Measurements from ENCODE around the gene LDLR. TPM values are rescaled to one million over a fixed set of nuclear protein-coding genes. Genes with fewer than 3 reads are reported as not detected.
"Not testable (repeated sequence)": the region's sequence is repeated elsewhere in the genome, so short reads cannot be mapped to it uniquely, and the experiment has no call there.

LDLR gene
- total and polyA plus RNA-seq, 10 donors, result 7.0 to 117 (median 25.6) TPM

DNA sequence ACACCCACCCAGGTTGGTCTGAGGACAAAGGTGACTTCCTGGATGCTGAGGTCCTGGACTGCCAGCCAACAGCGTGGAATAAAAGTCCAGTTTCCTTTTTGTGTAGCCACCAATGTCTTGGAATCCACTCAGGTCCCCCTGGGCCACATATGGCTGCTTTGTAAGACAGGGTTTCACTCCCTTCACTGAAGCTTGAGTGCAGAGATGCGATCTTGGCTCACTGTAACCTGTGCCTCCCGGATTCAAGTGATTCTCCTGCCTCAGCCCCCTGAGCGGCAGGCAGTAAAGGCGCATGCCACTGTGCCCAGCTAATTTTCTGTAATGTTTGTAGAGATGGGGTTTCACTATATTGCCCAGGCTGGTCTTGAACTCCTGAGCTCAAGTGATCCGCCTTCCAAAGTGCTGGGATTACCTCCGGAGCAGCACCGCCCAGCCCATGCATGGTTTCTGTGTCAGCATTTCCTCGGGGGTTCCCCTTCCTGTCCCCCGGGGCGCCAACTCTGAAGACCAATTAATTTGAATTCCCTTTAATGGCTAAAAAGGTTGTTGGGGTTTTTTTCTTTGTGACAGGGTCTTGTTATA is 90.5 kb downstream of the LDLR start:
- peaks cover 0 to 40% (median 3%) of the 10 kb centered on the region in 6 donors for H3K36me3 ChIP-seq
- TF ChIP-seq, protein P1, sequence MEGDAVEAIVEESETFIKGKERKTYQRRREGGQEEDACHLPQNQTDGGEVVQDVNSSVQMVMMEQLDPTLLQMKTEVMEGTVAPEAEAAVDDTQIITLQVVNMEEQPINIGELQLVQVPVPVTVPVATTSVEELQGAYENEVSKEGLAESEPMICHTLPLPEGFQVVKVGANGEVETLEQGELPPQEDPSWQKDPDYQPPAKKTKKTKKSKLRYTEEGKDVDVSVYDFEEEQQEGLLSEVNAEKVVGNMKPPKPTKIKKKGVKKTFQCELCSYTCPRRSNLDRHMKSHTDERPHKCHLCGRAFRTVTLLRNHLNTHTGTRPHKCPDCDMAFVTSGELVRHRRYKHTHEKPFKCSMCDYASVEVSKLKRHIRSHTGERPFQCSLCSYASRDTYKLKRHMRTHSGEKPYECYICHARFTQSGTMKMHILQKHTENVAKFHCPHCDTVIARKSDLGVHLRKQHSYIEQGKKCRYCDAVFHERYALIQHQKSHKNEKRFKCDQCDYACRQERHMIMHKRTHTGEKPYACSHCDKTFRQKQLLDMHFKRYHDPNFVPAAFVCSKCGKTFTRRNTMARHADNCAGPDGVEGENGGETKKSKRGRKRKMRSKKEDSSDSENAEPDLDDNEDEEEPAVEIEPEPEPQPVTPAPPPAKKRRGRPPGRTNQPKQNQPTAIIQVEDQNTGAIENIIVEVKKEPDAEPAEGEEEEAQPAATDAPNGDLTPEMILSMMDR (IDR thresholded peaks at IDR 0.05 in 8 of 11, conservative IDR thresholded peaks at IDR 0.05 in 3 of 11), result no peak
- peak in 1 of 3 donors; percentile 18 for TF ChIP-seq POLR2AphosphoS5 (IDR thresholded peaks at IDR 0.05)
- no peak for TF ChIP-seq POLR2A (IDR thresholded peaks at IDR 0.05)
- H3K4me1 ChIP-seq, result peaks cover 5 to 32% (median 18%) of the 10 kb centered on the region in 6 donors
- H3K27ac ChIP-seq, result peak overlapping the region in 4 of 8 donors; percentile 17 to 47 (median 32)
- no peak for DNase-seq
- peak overlapping the region in 1 of 8 donors; percentile 38 for H3K4me3 ChIP-seq
- peaks cover 0 to 3% (median 0%) of the 10 kb centered on the region in 8 donors for H3K9me3 ChIP-seq
- WGBS, 5 donors, result 35 to 45% (median 40%) methylated on average over 11 of the region's 11 CpGs
- peaks cover 0 to 16% (median 0%) of the 10 kb centered on the region in 7 donors for H3K27me3 ChIP-seq (replicated peaks in 1 of 7)
- intact Hi-C loops (cut with DNase I; ENCODE audit: low total_unique reads), result no loop called here

DNA sequence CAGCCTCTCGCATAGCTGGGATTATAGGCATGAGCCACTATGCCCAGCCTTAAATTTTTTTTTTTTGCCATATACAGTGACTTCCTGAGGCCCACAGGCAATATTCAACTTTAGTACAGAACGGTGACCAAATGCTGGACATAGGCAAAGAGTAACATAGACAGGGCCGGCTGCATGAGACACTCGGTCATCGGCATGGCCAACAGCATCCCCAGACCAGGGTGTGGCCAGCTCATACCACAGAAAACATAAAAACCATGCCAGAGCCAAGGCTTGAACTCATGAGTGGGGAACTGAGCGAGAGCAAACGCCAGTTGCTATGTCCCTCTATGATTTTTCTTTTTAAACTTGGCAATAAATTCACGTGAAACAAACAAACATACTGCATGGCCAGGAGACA is 91.1 kb downstream of the LDLR start:
- Histone ChIP-seq H3K27me3 (replicated peaks in 1 of 7) (peaks cover 0 to 16% (median 0%) of the 10 kb centered on the region in 7 donors), H3K36me3 (peaks cover 0 to 42% (median 3%) of the 10 kb centered on the region in 6 donors), H3K27ac (peak overlapping the region in 4 of 8 donors; percentile 17 to 33 (median 24)), H3K9me3 (peaks cover 0 to 3% (median 0%) of the 10 kb centered on the region in 8 donors), H3K4me1 (peaks cover 5 to 36% (median 18%) of the 10 kb centered on the region in 6 donors), H3K4me3 (no peak overlapping the region)
- intact Hi-C loops (cut with DNase I; ENCODE audit: low total_unique reads), result no loop called here
- TF ChIP-seq POLR2A (IDR thresholded peaks at IDR 0.05) (no peak), POLR2AphosphoS5 (IDR thresholded peaks at IDR 0.05) (no peak)
- TF ChIP-seq, protein P1 (IDR thresholded peaks at IDR 0.05 in 8 of 11, conservative IDR thresholded peaks at IDR 0.05 in 3 of 11), result no peak
- DNase-seq, result no peak
- WGBS, 5 donors, result 64 to 81% (median 69%) methylated on average over 8 of the region's 8 CpGs

DNA sequence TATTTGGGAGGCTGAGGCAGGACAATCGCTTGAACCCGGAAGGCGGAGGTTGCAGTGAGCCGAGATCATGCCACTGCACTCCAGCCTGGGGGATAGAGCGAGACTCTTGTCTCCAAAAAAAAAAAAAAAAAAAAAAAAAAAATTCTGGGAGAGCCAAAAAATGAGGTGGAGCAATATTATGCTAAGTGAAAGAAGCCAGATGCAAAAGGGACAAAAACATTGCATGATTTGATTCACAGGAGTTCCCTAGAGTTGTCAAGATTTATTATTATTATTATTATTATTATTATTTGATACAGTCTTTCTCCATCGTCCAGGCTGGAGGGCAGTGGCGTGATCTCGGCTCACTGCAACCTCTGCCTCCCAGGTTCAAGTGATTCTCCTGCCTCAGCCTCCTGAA is 91.7 kb downstream of the LDLR start:
- Histone ChIP-seq H3K27me3 (replicated peaks in 1 of 7) (peaks cover 0 to 16% (median 0%) of the 10 kb centered on the region in 7 donors), H3K27ac (peak overlapping the region in 2 of 8 donors; percentile 17 to 33), H3K4me1 (peaks cover 5 to 36% (median 18%) of the 10 kb centered on the region in 6 donors), H3K36me3 (peaks cover 0 to 42% (median 3%) of the 10 kb centered on the region in 6 donors)
- 86 to 92% (median 87%) methylated on average over 8 of the region's 8 CpGs for WGBS, 5 donors
- H3K4me3 ChIP-seq; DNase-seq; H3K9me3 ChIP-seq; intact Hi-C loops (cut with DNase I; ENCODE audit: low total_unique reads): not testable (repeated sequence)

DNA sequence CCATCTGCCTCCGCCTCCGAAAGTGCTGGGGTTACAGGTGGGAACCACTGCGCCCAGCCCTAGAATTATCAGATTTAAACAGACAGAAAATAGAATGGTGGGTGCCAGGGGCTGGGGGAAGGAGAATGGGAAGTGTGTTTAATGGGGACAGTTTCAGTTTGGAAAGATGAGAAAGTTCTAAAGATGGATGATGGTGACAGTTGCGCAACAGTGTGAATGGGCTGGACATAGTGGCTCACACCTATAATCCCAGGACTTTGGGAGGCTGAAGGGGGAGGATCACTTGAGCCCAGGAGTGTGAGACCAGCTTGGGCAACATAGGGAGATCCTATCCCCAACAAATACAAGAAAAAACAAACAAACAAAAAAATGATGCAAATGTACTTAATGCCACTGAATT is 92.2 kb downstream of the LDLR start:
- H3K4me1 ChIP-seq, result peaks cover 5 to 36% (median 18%) of the 10 kb centered on the region in 6 donors
- H3K36me3 ChIP-seq, result peaks cover 0 to 42% (median 3%) of the 10 kb centered on the region in 6 donors
- WGBS, 5 donors, result 84 to 93% (median 86%) methylated on average over 4 of the region's 4 CpGs
- DNase-seq, result no peak
- H3K27me3 ChIP-seq (replicated peaks in 1 of 7), result peaks cover 0 to 16% (median 0%) of the 10 kb centered on the region in 7 donors
- intact Hi-C loops (cut with DNase I; ENCODE audit: low total_unique reads), result no loop called here
- H3K27ac ChIP-seq, result no peak overlapping the region
- H3K9me3 ChIP-seq, result peaks cover 0 to 3% (median 0%) of the 10 kb centered on the region in 8 donors
- no peak overlapping the region for H3K4me3 ChIP-seq
- no peak for TF ChIP-seq POLR2AphosphoS5 (IDR thresholded peaks at IDR 0.05)
- TF ChIP-seq, protein P1 (IDR thresholded peaks at IDR 0.05 in 8 of 11, conservative IDR thresholded peaks at IDR 0.05 in 3 of 11), result no peak
- no peak for TF ChIP-seq POLR2A (IDR thresholded peaks at IDR 0.05)

Small RNAs within 50 kb of the gene (microRNA-seq; reads per million reads assigned to microRNA genes)
- gene MIR6886, result 0 to 1.1 (median 0) reads per million in 3 donors

Other genes starting within 250 kb of the LDLR start
- gene C19orf38, start 241.0 kb upstream of the LDLR start, total RNA-seq, result 10 to 100 TPM; 11.7 to 48.1 (median 20.3) TPM
- 10 to 100 TPM; 10.2 to 15.9 (median 12.1) TPM for gene C19orf38, start 241.0 kb upstream of the LDLR start, polyA plus RNA-seq
- gene CARM1, start 217.9 kb upstream of the LDLR start, total RNA-seq, result 10 to 100 TPM; 18.2 to 32.0 (median 29.4) TPM
- gene CARM1, start 217.9 kb upstream of the LDLR start, polyA plus RNA-seq, result 10 to 100 TPM; 13.6 to 25.7 (median 13.7) TPM
- gene YIPF2, start 160.8 kb upstream of the LDLR start, total RNA-seq, result 10 to 100 TPM; 24.1 to 42.3 (median 29.8) TPM
- 10 to 100 TPM; 12.5 to 28.6 (median 16.8) TPM for gene YIPF2, start 160.8 kb upstream of the LDLR start, polyA plus RNA-seq
- gene TIMM29, start 160.7 kb upstream of the LDLR start, total RNA-seq, result 10 to 100 TPM; 18.0 to 24.3 (median 21.3) TPM
- gene TIMM29, start 160.7 kb upstream of the LDLR start, polyA plus RNA-seq, result 10 to 100 TPM in 2 of 3 donors, 1 to 10 TPM in 1; 6.8 to 15.1 (median 12.9) TPM
- gene SMARCA4, start 128.4 kb upstream of the LDLR start, total RNA-seq, result 10 to 100 TPM; 61.5 to 95.6 (median 67.0) TPM
- gene SMARCA4, start 128.4 kb upstream of the LDLR start, polyA plus RNA-seq, result 10 to 100 TPM; 41.6 to 69.6 (median 58.4) TPM
- gene SPC24, start 66.3 kb downstream of the LDLR start, total RNA-seq, result 1 to 10 TPM; 2.0 to 9.7 (median 3.6) TPM
- gene SPC24, start 66.3 kb downstream of the LDLR start, polyA plus RNA-seq, result 1 to 10 TPM; 1.7 to 4.4 (median 3.9) TPM
- gene KANK2, start 108.1 kb downstream of the LDLR start, total RNA-seq, result 100 to 1,000 TPM in 4 of 7 donors, 10 to 100 TPM in 3; 47.7 to 144 (median 117) TPM
- 10 to 100 TPM; 16.3 to 34.9 (median 20.1) TPM for gene KANK2, start 108.1 kb downstream of the LDLR start, polyA plus RNA-seq
- not detected for gene ANGPTL8, start 150.2 kb downstream of the LDLR start, total RNA-seq
- under 1 TPM in 1 of 3 donors, not detected in 2; 0.30 TPM for gene ANGPTL8, start 150.2 kb downstream of the LDLR start, polyA plus RNA-seq
- gene DOCK6, start 173.1 kb downstream of the LDLR start, total RNA-seq, result 100 to 1,000 TPM in 1 of 7 donors, 10 to 100 TPM in 6; 26.2 to 105 (median 57.3) TPM
- 10 to 100 TPM; 12.5 to 45.8 (median 40.2) TPM for gene DOCK6, start 173.1 kb downstream of the LDLR start, polyA plus RNA-seq
- not detected for gene TSPAN16, start 206.7 kb downstream of the LDLR start, total RNA-seq
- not detected for gene TSPAN16, start 206.7 kb downstream of the LDLR start, polyA plus RNA-seq